BE2C (cell line): ENCODE measurements around the gene NPLOC4.

Source experiments
- DNase-seq: peaks from one replicate; pipeline ENCODE4 v3.0.0-alpha.2; 2020
- H3K27me3 ChIP-seq: fragments of 250-450 bp; sonication (Bioruptor Pico); 2 replicates; pipeline ENCODE4 v1.5.1; 2020; ENCODE audit warnings: mild to moderate bottlenecking
- H3K36me3 ChIP-seq: fragments of 250-450 bp; sonication (Bioruptor Pico); 2 replicates; pipeline ENCODE4 v1.5.1; 2020; ENCODE audit warnings: mild to moderate bottlenecking
- H3K4me1 ChIP-seq: fragments of 250-450 bp; sonication (Bioruptor Pico); 2 replicates; pipeline ENCODE4 v1.5.1; 2020
- H3K4me3 ChIP-seq: 2 replicates; pipeline ENCODE4 v1.5.1; 2011; ENCODE audit warnings: low read depth, low read length
- H3K9me3 ChIP-seq: fragments of 250-450 bp; sonication (Bioruptor Pico); 2 replicates; pipeline ENCODE4 v1.5.1; 2020
- TF ChIP-seq, protein P1 (sequence below): IDR thresholded peaks from 2 replicates; pipeline ENCODE4 v1.5.1; 2012; ENCODE audit warnings: mild to moderate bottlenecking, low read depth, low read length

Gene NPLOC4

GRCh38 chr17:81578038-81578441 lies 58.9 kb downstream of the NPLOC4 start:
- peaks cover 58% of the 10 kb centered on the region for H3K36me3 ChIP-seq
- TF ChIP-seq, protein P1, sequence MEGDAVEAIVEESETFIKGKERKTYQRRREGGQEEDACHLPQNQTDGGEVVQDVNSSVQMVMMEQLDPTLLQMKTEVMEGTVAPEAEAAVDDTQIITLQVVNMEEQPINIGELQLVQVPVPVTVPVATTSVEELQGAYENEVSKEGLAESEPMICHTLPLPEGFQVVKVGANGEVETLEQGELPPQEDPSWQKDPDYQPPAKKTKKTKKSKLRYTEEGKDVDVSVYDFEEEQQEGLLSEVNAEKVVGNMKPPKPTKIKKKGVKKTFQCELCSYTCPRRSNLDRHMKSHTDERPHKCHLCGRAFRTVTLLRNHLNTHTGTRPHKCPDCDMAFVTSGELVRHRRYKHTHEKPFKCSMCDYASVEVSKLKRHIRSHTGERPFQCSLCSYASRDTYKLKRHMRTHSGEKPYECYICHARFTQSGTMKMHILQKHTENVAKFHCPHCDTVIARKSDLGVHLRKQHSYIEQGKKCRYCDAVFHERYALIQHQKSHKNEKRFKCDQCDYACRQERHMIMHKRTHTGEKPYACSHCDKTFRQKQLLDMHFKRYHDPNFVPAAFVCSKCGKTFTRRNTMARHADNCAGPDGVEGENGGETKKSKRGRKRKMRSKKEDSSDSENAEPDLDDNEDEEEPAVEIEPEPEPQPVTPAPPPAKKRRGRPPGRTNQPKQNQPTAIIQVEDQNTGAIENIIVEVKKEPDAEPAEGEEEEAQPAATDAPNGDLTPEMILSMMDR: no peak
- H3K4me1 ChIP-seq: peaks cover 13% of the 10 kb centered on the region
- H3K9me3 ChIP-seq: no peaks in the 10 kb centered on the region
- H3K27me3 ChIP-seq: no peaks in the 10 kb centered on the region
- no peak for DNase-seq
- no peak overlapping the region for H3K4me3 ChIP-seq

- peaks cover 57% of the 10 kb centered on the region for H3K36me3 ChIP-seq
- no peaks in the 10 kb centered on the region for H3K9me3 ChIP-seq
- no peak for DNase-seq
- no peak overlapping the region for H3K4me3 ChIP-seq
- TF ChIP-seq, protein P1: no peak
- no peaks in the 10 kb centered on the region for H3K27me3 ChIP-seq
- H3K4me1 ChIP-seq: peaks cover 13% of the 10 kb centered on the region
Measured at GRCh38 chr17:81577278-81578000, 59.5 kb downstream of the NPLOC4 start.

- TF ChIP-seq, protein P1: no peak
- Histone ChIP-seq H3K36me3 (peaks cover 57% of the 10 kb centered on the region), H3K27me3 (no peaks in the 10 kb centered on the region), H3K4me1 (peaks cover 13% of the 10 kb centered on the region), H3K9me3 (no peaks in the 10 kb centered on the region), H3K4me3 (no peak overlapping the region)
- DNase-seq: no peak
Measured at GRCh38 chr17:81576621-81577277, 60.2 kb downstream of the NPLOC4 start.

- no peak overlapping the region for H3K4me3 ChIP-seq
- H3K36me3 ChIP-seq: peaks cover 60% of the 10 kb centered on the region
- DNase-seq: no peak
- TF ChIP-seq, protein P1: no peak
- H3K9me3 ChIP-seq: no peaks in the 10 kb centered on the region
- no peaks in the 10 kb centered on the region for H3K27me3 ChIP-seq
- peaks cover 13% of the 10 kb centered on the region for H3K4me1 ChIP-seq
Measured at GRCh38 chr17:81575836-81576235, 61.1 kb downstream of the NPLOC4 start.

DNA sequence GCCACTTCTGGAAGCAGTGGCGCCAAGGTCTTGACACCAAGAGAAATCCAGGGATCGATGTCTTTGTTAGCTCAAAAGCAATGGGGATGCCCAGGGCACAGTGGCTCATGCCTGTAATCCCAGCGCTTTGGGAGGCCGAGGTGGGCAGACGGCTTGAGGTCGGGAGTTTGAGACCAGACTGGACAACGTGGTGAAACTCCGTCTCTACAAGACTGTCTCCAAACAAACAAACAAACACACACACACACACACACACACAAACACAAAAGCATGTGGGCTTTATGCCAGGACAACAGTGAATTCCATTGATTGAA lies 62.3 kb downstream of the NPLOC4 start:
- H3K4me3 ChIP-seq: no peak overlapping the region
- peaks cover 65% of the 10 kb centered on the region for H3K36me3 ChIP-seq
- H3K4me1 ChIP-seq: peaks cover 13% of the 10 kb centered on the region
- no peaks in the 10 kb centered on the region for H3K27me3 ChIP-seq
- TF ChIP-seq, protein P1: no peak
- DNase-seq: no peak
- H3K9me3 ChIP-seq: no peaks in the 10 kb centered on the region
